SU-DHL-6 (cell line): Measurements from ENCODE around the gene HECTD4.

Experiments
- CTCF ChIP-seq: fragments of 200-600 bp; sonication (generic); IDR thresholded peaks from one replicate; pipeline ENCODE4 v1.5.1; 2017; ENCODE audit warnings: antibody characterized with exemption, mild to moderate bottlenecking, low read length, moderate library complexity; ENCODE audit not compliant: insufficient read depth, poor library complexity, severe bottlenecking
- EZH2phosphoT487 ChIP-seq: fragments of 200-600 bp; sonication (generic), shearing (Covaris generic); conservative IDR thresholded peaks from 2 replicates; pipeline ENCODE4 v1.6.1; 2018; ENCODE audit warnings: mild to moderate bottlenecking, antibody characterized with exemption, low read length, moderate library complexity, mixed read lengths

- TF ChIP-seq CTCF (no peak), EZH2phosphoT487 (no peak)
These were observed 7.0 kb upstream of the HECTD4 start for GRCh38 chr12:112389228-112389627.
